Heart right ventricle (tissue), 16 donors: ENCODE data around the gene FAM120B. TPM values are rescaled to one million over a fixed set of nuclear protein-coding genes. Genes with fewer than 3 reads are reported as not detected.

Experiments
- ATAC-seq, 8 donors: fragments of 200-7000 bp; cut with Tn5 transposase; one replicate each; pipeline ENCODE4 v1.9.1; 2020; ENCODE audit warnings: mild to moderate bottlenecking in 8 of 8, moderate library complexity in 8 of 8, moderate number of reproducible peaks in 1 of 8
- DNase-seq, 2 donors: peaks; one replicate each; pipeline ENCODE4 v3.0.0-alpha.2; 2020
- H3K27ac ChIP-seq, 10 donors: fragments of 200-600 bp; sonication (generic) in 2 of 10; one replicate each; pipeline versions ENCODE4 v1.5.0 to v1.8.0; 2020 to 2022; ENCODE audit warnings: mild to moderate bottlenecking in 3 of 10
- H3K27me3 ChIP-seq, 7 donors: fragments of 200-600 bp; one replicate each; pipeline ENCODE4 v1.8.0; 2021 to 2022; ENCODE audit warnings: mild to moderate bottlenecking in 2 of 7
- H3K36me3 ChIP-seq, 9 donors: fragments of 200-600 bp; sonication (generic) in 1 of 9; one replicate each; pipeline versions ENCODE4 v1.5.0 to v1.8.0; 2020 to 2022; ENCODE audit warnings: mild to moderate bottlenecking in 2 of 9
- H3K4me1 ChIP-seq, 9 donors: fragments of 200-600 bp; sonication (generic) in 1 of 9; one replicate each; pipeline versions ENCODE4 v1.5.0 to v1.8.0; 2020 to 2022; ENCODE audit warnings: mild to moderate bottlenecking in 4 of 9
- H3K4me3 ChIP-seq, 10 donors: fragments of 200-600 bp; sonication (generic) in 2 of 10; one replicate each; pipeline versions ENCODE4 v1.5.0 to v1.8.0; 2020 to 2022; ENCODE audit warnings: mild to moderate bottlenecking in 7 of 10, moderate library complexity in 2 of 10
- H3K9me3 ChIP-seq, 11 donors: fragments of 200-600 bp in 10 of 11; sonication (generic) in 2 of 11; one replicate each; pipeline versions ENCODE4 v1.5.0 to v1.8.0; 2013 to 2022; ENCODE audit warnings: mild to moderate bottlenecking in 2 of 11, control low read depth in 1 of 11, moderate library complexity in 1 of 11
- WGBS, 2 donors: extraction: QIAGEN DNeasy Blood & Tissue Kit; methylation state at CpG; one replicate each; pipeline ENCODE4 v1.1.7; 2013; ENCODE audit warnings: inconsistent platforms in 1 of 2; 5-methylcytosine and 5-hydroxymethylcytosine counted together
- intact Hi-C, 10 donors: fragments of 100-400 bp; cut with DNase I; formaldehyde crosslinking; loops; one replicate each; pipeline versions ENCODE4 v1.11.1 to v1.14.2; 2022
- polyA plus RNA-seq, 2 donors: library from polyadenylated mRNA; stranded (reverse); fragments of 200-250 nt; gene quantifications; one replicate each; pipeline ENCODE4 v1.2.3, GENCODE V29; 2013
- total RNA-seq, 10 donors: library from RNA; stranded (reverse); fragmentation: NEBNext Ultra II Directional in 3 of 10; extraction: Animal tissue kit (Norgen Biotek cat#: 25700) in 3 of 10; gene quantifications; one replicate each; pipeline versions ENCODE4 v1.2.1 to v1.2.4, GENCODE V29; 2021 to 2023
- TF ChIP-seq, protein P1 (sequence below), 9 donors: fragments of 200-600 bp; sonication (generic) in 2 of 9; IDR thresholded peaks; one replicate each; pipeline versions ENCODE4 v1.5.0 to v1.8.0; 2021 to 2022; ENCODE audit warnings: antibody characterized with exemption in 9 of 9, mild to moderate bottlenecking in 5 of 9, moderate library complexity in 1 of 9
- donor health status: Arrhythmogenic right ventricular cardiomyopathy.
- donor health status: ischemic (EF 13 %, LVEDD 7.1; RV severe dilation, severe dysfunction).
- donor health status: healthy with polysubstance abuse.
- donor health status: DM: no; HTN: yes; CAD: no.
- donor health status: DM: no; HTN: no; CAD: no.
- donor health status: ischemic (EF 25% LVEDD 6.9; RV normal size, moderate dysfunction).
- donor health status: ischemic (EF 25% LVEDD 5.7; RV mildly dilated, moderate dysfunction).
- donor health status: healthy.
- donor health status: DM: yes; HTN: yes; CAD: no.
- donor health status: Ischemic cardiomyopathy.
- donor health status: ischemic (EF 35%, LVEDD 5.7; RV mildly dilated, moderate dysfunction).
- donor health status: nonischemic (EF 11% LVEDD 7.7; RV severe dilation, severe dysfunction).
- donor health status: DM: yes; HTN: yes; CAD: no.
- donor health status: PGD.
- donor health status: ischemic (EF 29% LVEDD 5.4; RV normal size, mild dysfunction).
- donor health status: nonischemic (EF 23%, LVEDD 6.1; RV moderate dilation, normal function).

The FAM120B gene
- total and polyA plus RNA-seq, 12 donors: 7.7 to 31.0 (median 23.9) TPM

DNA sequence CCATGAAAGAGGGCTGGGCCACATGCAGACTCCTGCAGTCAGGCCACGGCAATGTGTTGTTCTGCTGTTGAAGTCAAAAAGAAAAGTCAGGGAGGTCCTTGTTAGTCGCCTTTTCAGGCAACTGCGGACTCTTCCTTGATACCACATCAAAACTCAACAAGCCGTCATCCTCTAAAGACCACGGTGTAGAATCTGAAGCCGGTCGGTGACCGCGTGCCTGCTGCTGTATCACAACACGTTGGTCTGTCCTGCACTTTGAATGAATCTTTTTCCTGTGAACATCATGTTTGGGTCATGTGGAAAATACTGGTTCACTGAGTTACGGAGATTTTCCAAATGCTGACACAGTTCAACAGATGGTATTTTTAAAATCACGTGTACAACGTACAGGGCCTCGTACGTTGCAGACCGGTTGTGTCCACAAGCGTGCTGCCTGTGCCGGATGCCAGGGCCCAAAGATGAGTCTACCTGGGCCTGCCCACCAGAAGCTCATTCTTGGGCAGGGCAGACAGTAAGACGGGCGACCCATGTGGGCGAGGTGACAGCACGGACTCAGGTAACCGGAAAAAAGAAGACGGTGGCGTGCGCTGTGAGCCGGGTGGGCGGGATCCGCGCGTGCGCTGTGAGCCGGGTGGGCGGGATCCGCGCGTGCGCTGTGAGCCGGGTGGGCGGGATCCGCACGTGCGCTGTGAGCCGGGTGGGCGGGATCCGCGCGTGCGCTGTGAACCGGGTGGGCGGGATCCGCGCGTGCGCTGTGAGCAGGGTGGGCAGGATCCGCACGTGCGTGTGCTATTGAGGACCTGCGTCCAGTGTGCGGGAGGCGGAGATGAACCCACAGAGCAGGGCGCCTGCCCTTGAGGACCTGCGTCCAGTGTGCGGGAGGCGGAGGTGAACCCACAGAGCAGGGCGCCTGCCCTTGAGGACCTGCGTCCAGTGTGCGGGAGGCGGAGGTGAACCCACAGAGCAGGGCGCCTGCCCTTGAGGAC lies 114.5 kb downstream of the FAM120B start:
- TF ChIP-seq, protein P1, sequence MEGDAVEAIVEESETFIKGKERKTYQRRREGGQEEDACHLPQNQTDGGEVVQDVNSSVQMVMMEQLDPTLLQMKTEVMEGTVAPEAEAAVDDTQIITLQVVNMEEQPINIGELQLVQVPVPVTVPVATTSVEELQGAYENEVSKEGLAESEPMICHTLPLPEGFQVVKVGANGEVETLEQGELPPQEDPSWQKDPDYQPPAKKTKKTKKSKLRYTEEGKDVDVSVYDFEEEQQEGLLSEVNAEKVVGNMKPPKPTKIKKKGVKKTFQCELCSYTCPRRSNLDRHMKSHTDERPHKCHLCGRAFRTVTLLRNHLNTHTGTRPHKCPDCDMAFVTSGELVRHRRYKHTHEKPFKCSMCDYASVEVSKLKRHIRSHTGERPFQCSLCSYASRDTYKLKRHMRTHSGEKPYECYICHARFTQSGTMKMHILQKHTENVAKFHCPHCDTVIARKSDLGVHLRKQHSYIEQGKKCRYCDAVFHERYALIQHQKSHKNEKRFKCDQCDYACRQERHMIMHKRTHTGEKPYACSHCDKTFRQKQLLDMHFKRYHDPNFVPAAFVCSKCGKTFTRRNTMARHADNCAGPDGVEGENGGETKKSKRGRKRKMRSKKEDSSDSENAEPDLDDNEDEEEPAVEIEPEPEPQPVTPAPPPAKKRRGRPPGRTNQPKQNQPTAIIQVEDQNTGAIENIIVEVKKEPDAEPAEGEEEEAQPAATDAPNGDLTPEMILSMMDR (IDR thresholded peaks at IDR 0.05): no peak
- H3K4me1 ChIP-seq: no peaks in the 10 kb centered on the region
- peaks cover 0 to 72% (median 29%) of the 10 kb centered on the region in 7 donors for H3K27me3 ChIP-seq
- no peak overlapping the region for H3K27ac ChIP-seq
- H3K9me3 ChIP-seq: no peaks in the 10 kb centered on the region
- DNase-seq (no peak), ATAC-seq (peak in 1 of 8 donors; percentile 73)
- 77 to 94% methylated on average over 59 to 70 of the region's 70 CpGs for WGBS, 2 donors
- intact Hi-C loops: no loop called here
- no peaks in the 10 kb centered on the region for H3K36me3 ChIP-seq
- H3K4me3 ChIP-seq: no peak overlapping the region

DNA sequence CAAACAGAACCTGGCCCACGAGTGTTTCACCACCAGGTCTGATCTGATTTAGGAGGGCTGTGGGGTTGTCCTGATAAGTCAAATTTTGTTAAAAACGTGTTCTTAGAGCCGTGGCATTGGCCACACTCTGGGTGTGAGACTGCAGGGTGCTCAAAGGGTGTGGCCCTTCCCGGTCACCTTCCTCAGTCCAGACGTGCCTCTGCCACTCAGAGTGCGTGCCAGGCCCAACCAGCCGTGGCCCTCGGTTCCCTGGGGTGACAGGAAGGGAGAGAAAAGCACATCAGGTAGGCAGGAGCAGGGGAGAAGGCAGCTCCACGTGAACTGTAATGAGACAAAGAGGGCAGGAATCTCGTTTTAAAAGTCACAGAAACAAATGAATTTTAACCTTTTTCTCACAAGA lies 115.4 kb downstream of the FAM120B start:
- Histone ChIP-seq H3K27me3 (peaks cover 0 to 65% (median 29%) of the 10 kb centered on the region in 7 donors), H3K4me3 (no peak overlapping the region), H3K4me1 (no peaks in the 10 kb centered on the region), H3K36me3 (no peaks in the 10 kb centered on the region), H3K9me3 (no peaks in the 10 kb centered on the region), H3K27ac (no peak overlapping the region)
- TF ChIP-seq, protein P1 (IDR thresholded peaks at IDR 0.05): no peak
- peak in 1 of 8 donors; percentile 53 for ATAC-seq
- intact Hi-C loops: no loop called here
- 79 to 84% methylated on average over 10 of the region's 10 CpGs for WGBS, 2 donors
- DNase-seq: no peak

DNA sequence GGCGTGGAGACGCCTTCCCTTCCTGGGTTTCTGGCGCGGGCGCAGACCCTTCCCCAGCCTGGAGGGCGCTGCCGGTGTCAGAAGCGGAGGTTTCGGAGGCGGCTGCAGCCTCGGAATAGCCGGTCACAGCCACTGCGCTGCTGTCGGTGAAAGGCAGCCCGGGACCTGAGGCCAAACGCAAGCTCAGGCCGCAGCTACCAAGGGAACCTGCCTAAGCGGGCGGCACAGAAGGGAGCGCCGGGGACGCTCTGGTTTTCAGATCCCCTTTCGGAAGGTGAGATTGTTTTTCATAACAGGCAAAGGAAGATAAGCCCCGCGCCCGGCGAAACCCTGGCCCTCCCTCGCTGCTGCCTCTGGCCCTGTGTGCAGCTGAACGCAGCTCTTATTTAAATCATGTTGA lies 116.5 kb downstream of the FAM120B start:
- intact Hi-C loops: no loop called here
- 32 to 62% methylated on average over 29 of the region's 29 CpGs for WGBS, 2 donors
- Histone ChIP-seq H3K27ac (no peak overlapping the region), H3K4me1 (no peaks in the 10 kb centered on the region), H3K36me3 (no peaks in the 10 kb centered on the region), H3K4me3 (peak overlapping the region in 1 of 10 donors; percentile 8), H3K27me3 (peaks cover 0 to 56% (median 20%) of the 10 kb centered on the region in 7 donors), H3K9me3 (no peaks in the 10 kb centered on the region)
- DNase-seq (no peak), ATAC-seq (peak in 2 of 8 donors; percentile 39 to 67)
- TF ChIP-seq, protein P1 (IDR thresholded peaks at IDR 0.05): no peak

DNA sequence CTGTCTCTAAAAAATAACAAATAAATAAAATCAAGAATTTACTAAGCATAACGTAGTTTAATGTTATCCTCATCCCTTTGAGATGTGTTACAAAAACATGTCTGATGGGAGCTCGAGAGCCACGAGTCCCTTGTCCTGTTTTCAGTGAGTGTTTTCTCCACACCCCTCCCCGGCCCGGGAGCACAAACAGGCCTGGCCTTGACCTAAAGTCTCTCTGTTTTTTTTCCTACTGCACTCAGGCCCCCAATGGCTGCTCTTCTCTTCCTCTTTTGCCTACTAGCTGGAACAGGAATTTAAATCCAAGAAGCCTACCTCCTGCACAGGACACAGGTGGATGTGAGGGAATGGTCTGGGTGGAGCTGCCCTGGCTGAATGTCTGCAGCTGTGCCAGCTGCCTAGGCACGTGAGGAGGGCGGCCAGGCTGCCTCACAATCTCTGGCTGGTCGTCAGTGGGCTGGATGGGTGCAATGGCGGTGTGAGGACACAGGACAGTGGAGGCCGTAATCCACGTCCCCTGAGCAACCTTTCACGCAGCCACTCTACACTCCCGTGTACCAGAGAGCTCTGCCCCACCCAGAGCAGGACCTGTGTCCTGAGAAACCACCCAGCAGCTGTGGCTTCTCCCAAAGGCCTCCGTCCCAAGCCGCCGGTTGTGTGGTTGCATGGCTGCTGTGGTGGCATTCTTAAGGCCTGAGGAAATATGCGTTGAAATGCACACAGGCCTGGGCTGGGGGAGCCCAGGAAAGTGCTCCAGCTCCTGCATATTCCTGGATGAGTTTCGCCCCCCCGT lies 117.5 kb downstream of the FAM120B start:
- no peak overlapping the region for H3K27ac ChIP-seq
- no peaks in the 10 kb centered on the region for H3K36me3 ChIP-seq
- no peaks in the 10 kb centered on the region for H3K9me3 ChIP-seq
- peaks cover 0 to 9% (median 0%) of the 10 kb centered on the region in 9 donors for H3K4me1 ChIP-seq
- TF ChIP-seq, protein P1 (IDR thresholded peaks at IDR 0.05): no peak
- peaks cover 0 to 47% (median 17%) of the 10 kb centered on the region in 7 donors for H3K27me3 ChIP-seq
- 88 to 90% methylated on average over 19 of the region's 19 CpGs for WGBS, 2 donors
- no peak for ATAC-seq
- no peak overlapping the region for H3K4me3 ChIP-seq
- intact Hi-C loops: no loop called here
- no peak for DNase-seq
